OCI-LY3 (cell line): ENCODE results near the gene LOC101059915.
"Not testable (repeated sequence)": the region's sequence is repeated elsewhere in the genome, so short reads cannot be mapped to it uniquely, and the experiment has no call there.

Experiments used
- EZH2phosphoT487 ChIP-seq: fragments of 200-600 bp; shearing (Covaris generic); IDR thresholded peaks from 2 replicates; pipeline ENCODE4 v1.6.1; 2018; ENCODE audit warnings: antibody characterized with exemption, mixed run types, low read depth
- TF ChIP-seq, protein P1 (sequence below): fragments of 200-600, 300-600 bp; sonication (generic); IDR thresholded peaks from 2 replicates; pipeline ENCODE4 v1.5.1; 2014; ENCODE audit warnings: antibody characterized with exemption, low read length, low read depth

DNA sequence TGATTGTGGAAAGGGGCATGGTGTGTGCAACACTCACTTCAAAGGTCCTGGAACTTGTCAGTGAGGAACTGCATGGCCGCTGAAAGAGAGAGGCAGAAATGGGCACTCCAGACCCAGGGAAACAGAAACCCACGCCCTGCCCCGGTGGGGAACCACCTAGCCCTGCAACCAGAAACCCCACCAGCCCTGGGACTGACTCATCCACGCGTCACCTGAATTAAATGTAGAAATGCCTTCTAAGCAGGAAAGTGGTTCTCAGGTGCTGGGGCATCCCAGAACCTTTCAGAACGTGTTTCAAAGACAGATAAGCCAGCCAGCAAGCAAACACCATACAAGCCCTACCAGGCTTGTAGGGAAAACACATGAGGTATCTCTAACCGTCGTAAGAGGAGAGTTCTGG lies 4.1 kb upstream of the LOC101059915 start:
- TF ChIP-seq, protein P1, sequence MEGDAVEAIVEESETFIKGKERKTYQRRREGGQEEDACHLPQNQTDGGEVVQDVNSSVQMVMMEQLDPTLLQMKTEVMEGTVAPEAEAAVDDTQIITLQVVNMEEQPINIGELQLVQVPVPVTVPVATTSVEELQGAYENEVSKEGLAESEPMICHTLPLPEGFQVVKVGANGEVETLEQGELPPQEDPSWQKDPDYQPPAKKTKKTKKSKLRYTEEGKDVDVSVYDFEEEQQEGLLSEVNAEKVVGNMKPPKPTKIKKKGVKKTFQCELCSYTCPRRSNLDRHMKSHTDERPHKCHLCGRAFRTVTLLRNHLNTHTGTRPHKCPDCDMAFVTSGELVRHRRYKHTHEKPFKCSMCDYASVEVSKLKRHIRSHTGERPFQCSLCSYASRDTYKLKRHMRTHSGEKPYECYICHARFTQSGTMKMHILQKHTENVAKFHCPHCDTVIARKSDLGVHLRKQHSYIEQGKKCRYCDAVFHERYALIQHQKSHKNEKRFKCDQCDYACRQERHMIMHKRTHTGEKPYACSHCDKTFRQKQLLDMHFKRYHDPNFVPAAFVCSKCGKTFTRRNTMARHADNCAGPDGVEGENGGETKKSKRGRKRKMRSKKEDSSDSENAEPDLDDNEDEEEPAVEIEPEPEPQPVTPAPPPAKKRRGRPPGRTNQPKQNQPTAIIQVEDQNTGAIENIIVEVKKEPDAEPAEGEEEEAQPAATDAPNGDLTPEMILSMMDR: not testable (repeated sequence)
- TF ChIP-seq EZH2phosphoT487: not testable (repeated sequence)
